GM12873 (cell line): ENCODE measurements around the gene SMYD1.

ENCODE experiments used
- CTCF ChIP-seq: IDR thresholded peaks from 2 replicates; pipeline ENCODE4 v1.5.1; 2012; ENCODE audit warnings: low read depth, mild to moderate bottlenecking, moderate library complexity, low read length, control low read depth; ENCODE audit not compliant: insufficient read depth; ENCODE audit errors: missing control alignments

The SMYD1 gene

GRCh38 chr2:88032070-88032702, 35.4 kb upstream of the SMYD1 start:
- no peak for TF ChIP-seq CTCF

GRCh38 chr2:88036182-88036581, 31.4 kb upstream of the SMYD1 start:
- TF ChIP-seq CTCF = no peak

GRCh38 chr2:88036606-88037005, 31.0 kb upstream of the SMYD1 start:
- TF ChIP-seq CTCF = no peak

GRCh38 chr2:88038263-88039105, 29.1 kb upstream of the SMYD1 start:
- no peak for TF ChIP-seq CTCF

GRCh38 chr2:88042476-88042875, 25.1 kb upstream of the SMYD1 start:
- TF ChIP-seq CTCF = no peak

GRCh38 chr2:88048541-88048940, 19.1 kb upstream of the SMYD1 start:
- TF ChIP-seq CTCF = no peak

GRCh38 chr2:88049622-88050021, 18.0 kb upstream of the SMYD1 start:
- TF ChIP-seq CTCF = no peak
